Gastrocnemius medialis (tissue), 4 donors: ENCODE measurements around the gene CHST15. TPM values are rescaled to one million over a fixed set of nuclear protein-coding genes. Genes with fewer than 3 reads are reported as not detected.

ENCODE experiments used
- ATAC-seq, 2 donors: fragments of 150-250 bp; one replicate each; pipeline ENCODE4 v1.9.1; 2016
- DNase-seq, 2 donors: peaks; one replicate each; pipeline ENCODE4 v3.0.0-alpha.2; 2019
- H3K27ac ChIP-seq, 4 donors: fragments of 200-600 bp; sonication (generic); 1 replicate in 1 of 4; 2 replicates in 3 of 4; pipeline ENCODE4 v1.5.1; 2016 to 2018; ENCODE audit warnings: mild to moderate bottlenecking in 2 of 4, moderate library complexity in 1 of 4
- H3K27me3 ChIP-seq, 3 donors: fragments of 200-600 bp; sonication (generic) in 2 of 3; 1 replicate in 1 of 3; 2 replicates in 2 of 3; pipeline versions ENCODE4 v1.5.1 to v1.6.0; 2016 to 2019; ENCODE audit warnings: mild to moderate bottlenecking in 1 of 3, moderate library complexity in 1 of 3
- H3K36me3 ChIP-seq, 2 donors: fragments of 200-600 bp; sonication (generic) in 1 of 2; one replicate each; pipeline ENCODE4 v1.5.1; 2017 to 2018
- H3K4me1 ChIP-seq, 2 donors: fragments of 200-600 bp; sonication (generic) in 1 of 2; one replicate each; pipeline ENCODE4 v1.5.1; 2016 to 2017; ENCODE audit warnings: mild to moderate bottlenecking in 2 of 2
- H3K4me3 ChIP-seq, 4 donors: fragments of 200-600 bp; sonication (generic) in 3 of 4; 1 replicate in 1 of 4; 2 replicates in 3 of 4; pipeline ENCODE4 v1.5.1; 2016 to 2019; ENCODE audit warnings: mild to moderate bottlenecking in 2 of 4
- H3K9me3 ChIP-seq, 3 donors: fragments of 200-600 bp; sonication (generic) in 2 of 3; 1 replicate in 1 of 3; 2 replicates in 2 of 3; pipeline ENCODE4 v1.5.1; 2016 to 2019
- POLR2A ChIP-seq, 2 donors: fragments of 450-650 bp; IDR thresholded peaks; one replicate each; pipeline ENCODE4 v1.6.1; 2017; ENCODE audit warnings: antibody characterized with exemption in 2 of 2, mild to moderate bottlenecking in 2 of 2, moderate library complexity in 2 of 2
- in situ Hi-C, 4 donors: fragments of 200-750 bp; cut with MboI; loops; one replicate each; pipeline versions ENCODE4 v1.15.0 to v1.8.0; 2017; ENCODE audit warnings: low sequenced_read_pairs in 4 of 4
- intact Hi-C: fragments of 100-400 bp; cut with DNase I; formaldehyde crosslinking; loops from one replicate; pipeline ENCODE4 v1.15.1; 2023; ENCODE audit warnings: low total_unique reads
- total RNA-seq, 4 donors: library from RNA; depleted of rRNA; stranded (reverse); fragments of >200 nt; gene quantifications; one replicate each; pipeline versions ENCODE4 v1.1.0 to v1.2.3, GENCODE V29; 2016
- TF ChIP-seq, protein P1 (sequence below), 5 experiments: fragments of 450-650 bp in 3 of 5; fragments of 200-600 bp in 2 of 5; sonication (generic) in 2 of 5; IDR thresholded peaks in 4 of 5; conservative IDR thresholded peaks in 1 of 5; 1 replicate in 4 of 5; 2 replicates in 1 of 5; pipeline ENCODE4 v1.5.1; 2016 to 2019; ENCODE audit warnings: antibody characterized with exemption in 5 of 5, mild to moderate bottlenecking in 3 of 5, moderate library complexity in 3 of 5

Gene CHST15
- total RNA-seq, 4 donors from 2014 or later: 9.0 to 32.2 (median 20.3) TPM

DNA sequence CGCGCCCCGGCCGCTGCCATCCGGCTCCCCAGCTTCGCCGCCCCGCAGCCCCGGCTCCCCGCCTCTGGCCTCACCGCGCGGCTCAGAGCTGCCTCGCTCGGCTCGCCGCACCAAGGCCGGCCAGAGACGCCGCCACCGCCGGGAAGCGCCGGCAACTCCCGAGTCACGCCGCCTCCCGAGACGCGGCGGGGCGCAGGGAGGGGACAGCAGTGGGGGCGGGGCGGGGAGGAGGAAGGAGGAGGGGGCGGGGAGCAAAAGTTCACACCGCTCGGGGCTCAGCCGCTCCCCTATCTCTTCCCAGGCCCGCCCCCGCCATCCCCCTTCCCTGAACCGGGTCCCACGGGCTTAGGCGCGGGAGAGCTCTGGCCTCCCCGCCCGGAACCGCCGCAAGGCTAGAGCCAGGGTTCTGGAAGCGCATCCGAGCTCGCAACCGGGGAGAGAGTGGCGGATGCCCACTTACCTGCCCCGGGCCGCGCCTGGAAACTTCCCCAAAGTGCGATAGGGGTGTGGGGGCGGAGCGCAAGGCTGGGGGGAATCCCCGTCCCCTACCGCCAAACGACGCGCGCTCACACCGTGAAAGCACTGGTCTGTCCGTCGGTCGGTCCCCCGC is 1.0 kb downstream of the CHST15 start:
- ATAC-seq (peak; percentile 7 to 20), DNase-seq (peak; percentile 27 to 49)
- H3K36me3 ChIP-seq: no peaks in the 10 kb centered on the region
- in situ Hi-C loops (no loop called here), intact Hi-C loops (loop anchor here (1.0 to 10.0 kb wide), 4 partner anchors 45 to 98 kb away; no protein-coding TSS in a partner anchor)
- H3K27me3 ChIP-seq: no peaks in the 10 kb centered on the region
- H3K27ac ChIP-seq: peak overlapping the region; percentile 79 to 91 (median 82)
- peaks cover 45 to 47% of the 10 kb centered on the region in 2 donors for H3K4me1 ChIP-seq
- H3K4me3 ChIP-seq: peak overlapping the region; percentile 66 to 82 (median 78)
- peak; percentile 29 to 49 for TF ChIP-seq POLR2A (IDR thresholded peaks at IDR 0.05)
- TF ChIP-seq, protein P1, sequence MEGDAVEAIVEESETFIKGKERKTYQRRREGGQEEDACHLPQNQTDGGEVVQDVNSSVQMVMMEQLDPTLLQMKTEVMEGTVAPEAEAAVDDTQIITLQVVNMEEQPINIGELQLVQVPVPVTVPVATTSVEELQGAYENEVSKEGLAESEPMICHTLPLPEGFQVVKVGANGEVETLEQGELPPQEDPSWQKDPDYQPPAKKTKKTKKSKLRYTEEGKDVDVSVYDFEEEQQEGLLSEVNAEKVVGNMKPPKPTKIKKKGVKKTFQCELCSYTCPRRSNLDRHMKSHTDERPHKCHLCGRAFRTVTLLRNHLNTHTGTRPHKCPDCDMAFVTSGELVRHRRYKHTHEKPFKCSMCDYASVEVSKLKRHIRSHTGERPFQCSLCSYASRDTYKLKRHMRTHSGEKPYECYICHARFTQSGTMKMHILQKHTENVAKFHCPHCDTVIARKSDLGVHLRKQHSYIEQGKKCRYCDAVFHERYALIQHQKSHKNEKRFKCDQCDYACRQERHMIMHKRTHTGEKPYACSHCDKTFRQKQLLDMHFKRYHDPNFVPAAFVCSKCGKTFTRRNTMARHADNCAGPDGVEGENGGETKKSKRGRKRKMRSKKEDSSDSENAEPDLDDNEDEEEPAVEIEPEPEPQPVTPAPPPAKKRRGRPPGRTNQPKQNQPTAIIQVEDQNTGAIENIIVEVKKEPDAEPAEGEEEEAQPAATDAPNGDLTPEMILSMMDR (IDR thresholded peaks at IDR 0.05 in 4 of 5, conservative IDR thresholded peaks at IDR 0.05 in 1 of 5): no peak
- no peaks in the 10 kb centered on the region for H3K9me3 ChIP-seq

GRCh38 chr10:124091646-124092249 is 1.6 kb downstream of the CHST15 start:
- Histone ChIP-seq H3K27ac (peak overlapping the region; percentile 79 to 91 (median 82)), H3K4me1 (peaks cover 45 to 53% of the 10 kb centered on the region in 2 donors), H3K36me3 (no peaks in the 10 kb centered on the region), H3K4me3 (peak overlapping the region; percentile 66 to 82 (median 78)), H3K27me3 (no peaks in the 10 kb centered on the region), H3K9me3 (no peaks in the 10 kb centered on the region)
- TF ChIP-seq, protein P1 (IDR thresholded peaks at IDR 0.05 in 4 of 5, conservative IDR thresholded peaks at IDR 0.05 in 1 of 5): no peak
- TF ChIP-seq POLR2A (IDR thresholded peaks at IDR 0.05): peak in 1 of 2 donors; percentile 10
- DNase-seq: peak; percentile 33
- intact Hi-C loops: loop anchor here (1.0 to 10.0 kb wide), 4 partner anchors 46 to 97 kb away; no protein-coding TSS in a partner anchor
- ATAC-seq: peak; percentile 13 to 16
- in situ Hi-C loops: no loop called here

- no peak for ATAC-seq
- Histone ChIP-seq H3K27me3 (no peaks in the 10 kb centered on the region), H3K4me1 (peaks cover 46 to 62% of the 10 kb centered on the region in 2 donors), H3K36me3 (no peaks in the 10 kb centered on the region), H3K9me3 (no peaks in the 10 kb centered on the region), H3K27ac (peak overlapping the region in 3 of 4 donors; percentile 43 to 91 (median 79)), H3K4me3 (peak overlapping the region; percentile 34 to 82 (median 70))
- intact Hi-C loops (loop anchor here (5.0 to 10.0 kb wide), 3 partner anchors 47 to 96 kb away; no protein-coding TSS in a partner anchor), in situ Hi-C loops (no loop called here)
- DNase-seq: no peak
- TF ChIP-seq, protein P1 (IDR thresholded peaks at IDR 0.05 in 4 of 5, conservative IDR thresholded peaks at IDR 0.05 in 1 of 5): no peak
- no peak for TF ChIP-seq POLR2A (IDR thresholded peaks at IDR 0.05)
Observed at GRCh38 chr10:124090601-124091209, 2.7 kb downstream of the CHST15 start.

GRCh38 chr10:124089859-124090258 is 3.5 kb downstream of the CHST15 start:
- ATAC-seq (no peak), DNase-seq (no peak)
- in situ Hi-C loops (no loop called here), intact Hi-C loops (loop anchor here (5.0 to 10.0 kb wide), 3 partner anchors 47 to 95 kb away; no protein-coding TSS in a partner anchor)
- Histone ChIP-seq H3K36me3 (no peaks in the 10 kb centered on the region), H3K27ac (peak overlapping the region; percentile 71 to 91 (median 76)), H3K4me3 (no peak overlapping the region), H3K4me1 (peaks cover 47 to 58% of the 10 kb centered on the region in 2 donors), H3K9me3 (no peaks in the 10 kb centered on the region), H3K27me3 (no peaks in the 10 kb centered on the region)
- TF ChIP-seq POLR2A (IDR thresholded peaks at IDR 0.05): no peak
- TF ChIP-seq, protein P1 (IDR thresholded peaks at IDR 0.05 in 4 of 5, conservative IDR thresholded peaks at IDR 0.05 in 1 of 5): no peak
